Activated T-cell treated with anti-CD3 and anti-CD28 coated beads, Interleukin-2, amount 50 U/mL, for 24 hours (primary cell): ENCODE data around the gene IL21R.
"Not testable (repeated sequence)": the region's sequence is repeated elsewhere in the genome, so short reads cannot be mapped to it uniquely, and the experiment has no call there.

Experiments used
- DNase-seq: peaks from one replicate; pipeline ENCODE4 v3.0.0-alpha.2; 2020
- H3K27ac Mint-ChIP-seq: 2 replicates; pipeline ENCODE4 v1.8.0; 2020; ENCODE audit warnings: mild to moderate bottlenecking, mixed read lengths
- H3K27me3 Mint-ChIP-seq: 2 replicates; pipeline ENCODE4 v1.8.0; 2020; ENCODE audit warnings: mixed read lengths
- H3K36me3 Mint-ChIP-seq: 2 replicates; pipeline ENCODE4 v1.8.0; 2020; ENCODE audit warnings: low read depth, mixed read lengths
- H3K4me1 Mint-ChIP-seq: 2 replicates; pipeline ENCODE4 v1.8.0; 2020; ENCODE audit warnings: low read depth, mixed read lengths
- H3K4me3 Mint-ChIP-seq: 2 replicates; pipeline ENCODE4 v1.8.0; 2020; ENCODE audit warnings: mild to moderate bottlenecking, moderate library complexity, mixed read lengths
- H3K9me3 Mint-ChIP-seq: 2 replicates; pipeline ENCODE4 v1.8.0; 2020; ENCODE audit warnings: mixed read lengths

Gene IL21R

DNA sequence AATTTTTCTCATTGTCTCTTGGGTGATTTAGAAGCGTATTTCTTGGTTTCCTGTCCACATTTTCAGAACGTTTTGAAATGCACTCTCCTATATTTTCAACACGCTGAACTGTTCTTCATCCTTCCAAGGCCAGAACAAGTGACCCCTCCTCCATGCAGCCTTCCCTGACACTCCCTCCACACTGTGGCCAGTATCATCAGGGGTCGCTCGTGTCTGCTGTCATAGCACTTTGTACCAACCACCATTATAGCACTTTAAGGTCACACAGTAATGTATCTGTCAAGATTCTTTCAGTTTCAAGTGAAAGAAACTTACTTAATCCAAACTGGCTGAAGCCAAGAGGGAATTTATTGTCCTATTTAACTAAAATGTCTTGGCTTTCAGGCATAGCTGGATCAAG lies 17.5 kb upstream of the IL21R start:
- Mint-ChIP-seq H3K4me1 (peaks cover 34% of the 10 kb centered on the region), H3K36me3 (no peaks in the 10 kb centered on the region), H3K27me3 (no peaks in the 10 kb centered on the region), H3K4me3 (no peak overlapping the region), H3K27ac (peak overlapping the region; percentile 15), H3K9me3 (peaks cover 9% of the 10 kb centered on the region)
- DNase-seq = no peak

DNA sequence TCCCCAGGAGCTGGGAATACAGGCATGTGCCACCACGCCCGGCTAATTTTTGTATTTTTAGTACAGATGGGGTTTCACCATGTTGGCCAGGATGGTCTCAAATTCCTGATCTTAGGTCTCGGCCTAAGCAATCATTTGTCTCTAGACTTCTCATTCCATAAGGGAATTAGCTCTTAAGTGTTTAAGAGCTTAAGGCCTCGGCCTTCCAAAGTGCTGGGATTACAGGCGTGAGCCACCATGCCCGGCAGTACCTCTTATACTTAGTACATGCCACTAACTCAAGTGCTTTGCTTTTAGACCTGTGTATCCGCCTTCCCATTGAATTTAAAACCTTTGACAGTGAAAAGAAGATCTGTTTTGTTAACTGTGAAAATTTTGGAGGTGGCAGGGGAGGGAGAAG lies 16.6 kb upstream of the IL21R start:
- DNase-seq = no peak
- Mint-ChIP-seq H3K27me3 (no peaks in the 10 kb centered on the region), H3K27ac (no peak overlapping the region), H3K4me3 (no peak overlapping the region), H3K9me3 (peaks cover 11% of the 10 kb centered on the region), H3K4me1 (peaks cover 30% of the 10 kb centered on the region), H3K36me3 (no peaks in the 10 kb centered on the region)

DNA sequence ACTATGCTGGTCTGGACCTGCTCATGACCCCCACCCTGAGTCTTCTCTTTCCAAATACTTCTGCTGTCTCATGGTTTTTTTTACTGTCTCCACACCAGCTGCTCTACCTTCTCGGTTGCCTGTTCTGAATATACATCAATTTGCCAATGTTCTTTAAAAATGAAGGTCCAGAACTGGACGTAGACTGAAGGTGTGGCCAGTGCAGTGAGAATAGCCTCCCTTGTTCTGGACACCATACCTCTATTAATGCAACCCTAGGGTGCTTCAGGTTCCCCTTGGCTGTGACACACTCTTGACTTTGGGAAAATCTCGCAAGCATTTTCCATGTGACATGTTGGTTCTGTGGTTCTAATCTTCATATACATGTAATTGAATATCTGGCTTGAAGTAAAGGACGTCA lies 15.3 kb upstream of the IL21R start:
- H3K27ac Mint-ChIP-seq = no peak overlapping the region
- H3K36me3 Mint-ChIP-seq = no peaks in the 10 kb centered on the region
- peaks cover 11% of the 10 kb centered on the region for H3K9me3 Mint-ChIP-seq
- DNase-seq = no peak
- H3K4me3 Mint-ChIP-seq = no peak overlapping the region
- H3K27me3 Mint-ChIP-seq = no peaks in the 10 kb centered on the region
- peaks cover 26% of the 10 kb centered on the region for H3K4me1 Mint-ChIP-seq

DNA sequence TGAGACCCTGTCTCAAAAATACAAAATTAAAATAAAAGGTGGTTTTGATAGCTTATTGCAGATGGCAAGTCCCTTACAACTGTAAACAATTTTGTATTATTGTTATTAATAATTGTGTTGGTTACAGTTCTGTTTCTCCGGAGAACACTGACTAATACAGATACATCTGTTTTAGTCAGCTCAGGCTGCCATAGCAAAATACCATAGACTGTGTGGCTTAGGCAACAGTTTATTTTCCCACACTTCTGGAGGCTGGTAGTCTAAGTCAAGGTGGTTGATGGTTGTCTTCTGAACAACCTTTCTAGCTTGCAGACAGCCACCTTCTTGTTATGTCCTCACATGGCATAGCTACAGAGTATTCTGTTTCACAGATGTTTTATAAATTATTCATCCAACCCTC lies 14.2 kb upstream of the IL21R start:
- no peaks in the 10 kb centered on the region for H3K27me3 Mint-ChIP-seq
- H3K27ac Mint-ChIP-seq = peak overlapping the region; percentile 51
- peaks cover 21% of the 10 kb centered on the region for H3K4me1 Mint-ChIP-seq
- H3K4me3 Mint-ChIP-seq = no peak overlapping the region
- DNase-seq = no peak
- peaks cover 15% of the 10 kb centered on the region for H3K9me3 Mint-ChIP-seq
- H3K36me3 Mint-ChIP-seq = peaks cover 3% of the 10 kb centered on the region

DNA sequence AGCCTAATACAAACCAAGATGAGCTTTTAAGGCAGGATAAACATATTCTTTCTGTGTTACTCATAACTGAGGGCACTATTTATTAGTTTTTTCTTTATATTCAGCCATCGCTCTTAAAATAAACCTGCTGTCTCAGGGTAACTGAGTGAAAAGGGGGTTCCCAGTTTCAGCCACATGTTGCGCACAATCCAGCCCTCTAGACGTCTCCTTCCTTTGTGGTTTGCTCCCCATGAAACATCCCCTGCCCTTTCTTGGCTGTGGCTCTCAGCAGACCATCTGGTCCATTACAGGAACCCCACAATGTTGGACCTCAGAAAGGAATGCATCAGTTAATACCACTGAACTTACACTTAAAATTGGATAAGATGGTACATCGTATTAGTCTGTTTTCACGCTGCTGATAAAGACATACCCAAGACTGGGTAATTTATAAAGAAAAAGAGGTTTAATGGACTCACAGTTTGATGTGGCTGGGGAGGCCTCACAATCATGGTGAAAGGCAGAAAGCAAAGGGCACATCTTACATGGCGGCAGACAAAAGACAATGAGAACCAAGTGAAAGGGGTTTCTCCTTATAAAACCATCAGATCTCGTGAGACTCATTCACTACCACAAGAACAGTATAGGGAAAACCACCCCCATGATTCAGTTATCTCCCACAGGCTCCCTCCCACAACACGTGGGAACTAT lies 12.6 kb upstream of the IL21R start:
- no peaks in the 10 kb centered on the region for H3K27me3 Mint-ChIP-seq
- peaks cover 26% of the 10 kb centered on the region for H3K4me1 Mint-ChIP-seq
- peaks cover 3% of the 10 kb centered on the region for H3K36me3 Mint-ChIP-seq
- no peak for DNase-seq
- peaks cover 17% of the 10 kb centered on the region for H3K9me3 Mint-ChIP-seq
- H3K27ac Mint-ChIP-seq = no peak overlapping the region
- no peak overlapping the region for H3K4me3 Mint-ChIP-seq

DNA sequence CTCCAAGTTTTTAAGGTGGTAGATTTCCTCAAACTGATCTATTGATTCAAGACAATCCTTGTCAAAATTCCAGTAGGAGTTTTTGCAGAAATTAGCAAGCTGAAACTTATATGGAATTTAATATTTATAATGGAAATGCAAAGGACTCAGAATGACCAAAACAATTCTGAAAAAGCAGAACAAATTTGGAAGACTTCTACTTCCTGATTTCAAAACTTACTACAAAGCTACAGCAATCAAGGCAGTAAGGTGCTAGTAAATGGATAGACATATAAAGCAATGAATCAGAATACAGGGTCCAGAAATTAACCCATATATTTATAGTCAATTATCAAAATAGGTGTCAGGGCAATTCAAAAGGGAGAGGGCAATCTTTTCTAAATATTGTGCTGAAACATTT lies 11.8 kb upstream of the IL21R start:
- H3K27me3 Mint-ChIP-seq = no peaks in the 10 kb centered on the region
- no peak overlapping the region for H3K4me3 Mint-ChIP-seq
- no peak for DNase-seq
- peaks cover 22% of the 10 kb centered on the region for H3K9me3 Mint-ChIP-seq
- H3K27ac Mint-ChIP-seq = no peak overlapping the region
- H3K36me3 Mint-ChIP-seq = peaks cover 3% of the 10 kb centered on the region
- peaks cover 26% of the 10 kb centered on the region for H3K4me1 Mint-ChIP-seq

DNA sequence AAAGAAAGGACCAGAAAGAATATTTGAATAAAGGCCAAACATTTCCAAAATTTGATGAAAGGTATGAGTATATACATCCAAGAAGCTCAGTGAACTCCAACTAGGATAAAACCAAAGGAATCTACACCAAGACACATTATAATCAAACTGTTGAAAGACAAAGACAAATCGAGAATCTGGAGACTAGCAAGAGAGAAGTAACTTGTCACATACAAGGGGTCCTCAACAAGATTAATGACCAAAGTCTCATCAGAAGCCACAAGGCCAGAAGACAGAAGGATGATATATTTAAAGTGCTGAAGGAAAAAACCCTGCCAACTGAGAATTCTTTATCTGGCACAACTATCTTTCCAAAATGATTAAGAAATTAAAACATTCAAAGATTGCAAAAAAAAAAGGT lies 9.3 kb upstream of the IL21R start:
- H3K9me3 Mint-ChIP-seq = peaks cover 29% of the 10 kb centered on the region
- H3K4me1 Mint-ChIP-seq = peaks cover 23% of the 10 kb centered on the region
- no peak overlapping the region for H3K4me3 Mint-ChIP-seq
- DNase-seq = no peak
- no peak overlapping the region for H3K27ac Mint-ChIP-seq
- H3K36me3 Mint-ChIP-seq = peaks cover 3% of the 10 kb centered on the region
- H3K27me3 Mint-ChIP-seq = no peaks in the 10 kb centered on the region

DNA sequence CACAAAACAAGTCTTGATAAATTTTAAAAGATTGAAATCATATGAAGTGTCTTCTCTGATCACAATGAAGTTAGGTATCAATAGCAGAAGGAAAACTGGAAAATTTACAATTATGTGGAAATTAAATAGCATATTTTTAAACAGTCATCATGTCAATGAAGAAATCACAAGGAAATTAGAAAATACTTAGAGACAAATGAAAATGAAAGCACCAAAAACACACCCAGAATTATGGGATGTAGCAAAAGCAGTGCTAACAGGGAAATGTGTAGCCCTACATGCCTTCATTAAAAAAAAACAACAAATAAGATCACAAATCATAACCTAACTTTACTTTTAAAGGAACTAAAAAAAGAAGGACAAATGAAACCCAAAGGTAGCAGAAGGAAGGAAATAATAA lies 7.5 kb upstream of the IL21R start:
- H3K9me3 Mint-ChIP-seq = peaks cover 25% of the 10 kb centered on the region
- no peak for DNase-seq
- H3K27ac Mint-ChIP-seq = no peak overlapping the region
- H3K36me3 Mint-ChIP-seq = peaks cover 3% of the 10 kb centered on the region
- H3K27me3 Mint-ChIP-seq = no peaks in the 10 kb centered on the region
- no peak overlapping the region for H3K4me3 Mint-ChIP-seq
- H3K4me1 Mint-ChIP-seq = peaks cover 17% of the 10 kb centered on the region

DNA sequence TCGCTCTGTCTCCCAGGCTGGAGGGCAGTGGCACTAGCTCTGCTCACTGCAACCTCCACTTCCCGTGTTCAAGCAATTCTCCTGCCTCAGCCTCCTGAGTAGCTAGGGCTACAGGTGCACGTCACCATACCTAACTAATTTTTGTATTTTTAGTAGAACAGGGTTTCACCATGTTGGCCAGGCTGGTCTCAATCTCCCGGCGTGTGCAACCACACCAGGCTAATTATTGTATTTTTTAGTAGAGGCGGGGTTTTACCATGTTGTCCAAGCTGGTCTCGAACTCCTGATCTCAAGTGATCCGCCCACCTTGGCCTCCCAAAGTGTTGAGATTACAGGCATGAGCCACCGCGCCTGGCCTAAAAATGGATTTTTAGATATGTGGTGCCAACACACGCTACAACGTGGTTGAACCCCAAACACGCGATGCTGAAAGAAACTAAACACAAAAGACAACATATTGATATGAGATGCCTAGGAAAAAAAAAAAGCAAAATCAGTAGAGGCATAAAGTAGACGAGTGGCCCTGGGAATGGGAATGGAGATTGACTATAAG lies 3.6 kb upstream of the IL21R start:
- not testable (repeated sequence) for H3K27ac Mint-ChIP-seq, H3K27me3 Mint-ChIP-seq, DNase-seq, H3K4me3 Mint-ChIP-seq
- Mint-ChIP-seq H3K36me3 (peaks cover 14% of the 10 kb centered on the region), H3K4me1 (peaks cover 37% of the 10 kb centered on the region), H3K9me3 (peaks cover 17% of the 10 kb centered on the region)

DNA sequence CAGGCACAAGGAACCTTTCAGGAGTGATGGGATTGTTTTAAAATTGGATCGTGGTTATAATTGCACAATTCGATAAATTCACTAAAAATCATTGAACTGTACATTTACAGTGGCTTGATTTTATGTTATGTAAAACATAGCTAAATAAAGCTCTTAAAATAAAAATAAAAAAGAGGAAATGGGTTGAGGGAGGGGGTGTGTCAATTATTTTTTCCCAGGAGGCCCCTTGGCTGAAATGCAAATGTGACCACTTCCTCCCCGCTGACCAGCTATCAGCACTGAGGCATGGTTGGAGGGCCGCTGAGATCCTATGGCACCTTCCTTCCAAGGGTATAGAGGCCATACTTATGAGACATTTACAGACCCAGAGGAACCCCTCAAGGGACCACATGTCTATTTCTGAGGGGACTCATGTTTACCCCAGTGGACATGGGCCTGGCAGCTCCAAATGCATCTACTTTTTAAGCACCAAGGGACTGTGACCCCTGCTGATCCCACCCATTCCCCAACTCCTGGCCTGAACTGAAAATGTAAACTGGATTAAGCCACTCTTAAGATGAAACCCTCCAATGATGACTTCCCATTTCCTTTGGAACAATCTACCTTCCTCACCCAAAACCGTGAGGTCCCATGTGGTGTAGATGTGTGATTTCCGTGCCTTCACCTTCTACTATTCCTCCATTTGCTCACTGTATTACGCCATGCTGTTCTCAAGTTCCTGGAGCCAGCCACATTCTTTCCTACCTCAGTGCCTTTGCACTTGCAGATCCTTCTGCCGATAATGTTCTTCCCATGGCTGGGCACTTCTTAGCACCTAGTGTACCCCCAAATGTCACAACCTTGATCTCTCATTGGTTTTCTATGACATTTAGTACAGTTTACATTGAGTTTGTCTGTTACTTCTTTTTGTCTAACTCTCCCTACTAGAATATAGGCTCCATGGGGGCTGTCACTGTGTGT lies 2.8 kb upstream of the IL21R start:
- Mint-ChIP-seq H3K4me3 (no peak overlapping the region), H3K9me3 (peaks cover 16% of the 10 kb centered on the region), H3K27me3 (no peaks in the 10 kb centered on the region), H3K27ac (no peak overlapping the region), H3K36me3 (peaks cover 22% of the 10 kb centered on the region), H3K4me1 (peaks cover 32% of the 10 kb centered on the region)
- no peak for DNase-seq

DNA sequence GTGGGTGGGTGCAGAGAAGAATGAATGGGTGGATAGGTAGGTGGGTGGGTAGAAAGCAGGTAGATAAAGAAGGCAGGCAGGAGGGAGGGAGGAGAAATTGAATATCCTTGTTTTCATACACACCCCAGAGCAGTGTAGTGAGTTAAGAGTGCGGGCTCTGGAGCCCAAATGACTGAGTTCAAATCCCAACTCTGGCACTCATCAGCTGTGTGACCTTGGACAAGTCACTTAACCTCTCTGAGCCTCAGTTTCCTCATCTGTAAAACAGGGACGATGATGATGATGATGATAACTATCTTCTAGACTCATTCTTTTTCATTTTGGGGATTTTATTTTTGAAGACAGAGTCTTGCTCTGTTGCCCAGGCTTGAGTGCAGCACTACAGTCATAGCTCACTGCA lies 2.0 kb upstream of the IL21R start:
- no peak for DNase-seq
- Mint-ChIP-seq H3K4me3 (no peak overlapping the region), H3K4me1 (peaks cover 31% of the 10 kb centered on the region), H3K9me3 (peaks cover 8% of the 10 kb centered on the region), H3K27ac (no peak overlapping the region), H3K36me3 (peaks cover 30% of the 10 kb centered on the region), H3K27me3 (no peaks in the 10 kb centered on the region)

DNA sequence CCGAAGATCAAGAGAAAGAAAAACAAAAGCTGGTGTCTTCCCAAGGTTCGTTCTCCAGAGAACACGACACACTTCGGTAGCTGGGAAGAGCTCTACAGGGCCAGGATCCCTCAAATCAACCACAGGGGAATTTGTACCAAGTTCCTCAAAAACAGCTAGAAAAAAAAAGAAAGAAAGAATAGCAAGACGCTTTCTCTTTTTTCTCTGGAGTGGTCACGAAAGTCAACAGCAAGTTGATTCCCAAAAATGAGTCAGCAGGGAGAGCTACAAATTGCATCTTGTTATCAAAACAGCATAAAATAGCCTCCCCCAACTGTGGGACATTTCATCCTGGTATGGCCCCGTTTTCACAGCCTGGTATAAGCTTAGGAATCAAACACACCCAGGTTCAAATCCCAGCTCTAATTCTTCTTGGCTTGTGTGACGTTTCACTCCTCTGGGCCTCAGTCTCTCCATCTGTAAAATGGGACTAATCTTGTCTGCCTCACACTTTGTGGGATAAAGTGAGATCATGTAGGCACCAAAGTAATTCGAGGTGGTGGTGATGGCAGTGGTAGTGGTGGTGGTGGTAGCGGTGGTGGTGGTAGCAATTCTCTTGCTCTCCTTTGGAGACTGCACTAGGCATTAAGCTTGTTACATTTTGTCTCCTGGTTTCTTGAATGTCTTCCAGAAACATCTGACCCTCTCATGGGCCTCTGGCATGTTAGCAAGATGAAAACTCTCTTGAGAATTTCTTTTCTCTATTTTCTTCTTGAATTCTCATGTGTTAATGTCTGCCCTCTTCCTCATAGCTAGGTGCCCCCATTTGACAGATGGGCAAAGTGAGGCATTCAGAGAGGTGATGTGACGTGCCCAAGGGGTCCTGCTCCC lies 988 bp upstream of the IL21R start:
- Mint-ChIP-seq H3K36me3 (peaks cover 39% of the 10 kb centered on the region), H3K27me3 (no peaks in the 10 kb centered on the region), H3K4me3 (peak overlapping the region; percentile 99), H3K4me1 (peaks cover 36% of the 10 kb centered on the region), H3K9me3 (peaks cover under 1% of the 10 kb centered on the region), H3K27ac (peak overlapping the region; percentile 99)
- DNase-seq = no peak

DNA sequence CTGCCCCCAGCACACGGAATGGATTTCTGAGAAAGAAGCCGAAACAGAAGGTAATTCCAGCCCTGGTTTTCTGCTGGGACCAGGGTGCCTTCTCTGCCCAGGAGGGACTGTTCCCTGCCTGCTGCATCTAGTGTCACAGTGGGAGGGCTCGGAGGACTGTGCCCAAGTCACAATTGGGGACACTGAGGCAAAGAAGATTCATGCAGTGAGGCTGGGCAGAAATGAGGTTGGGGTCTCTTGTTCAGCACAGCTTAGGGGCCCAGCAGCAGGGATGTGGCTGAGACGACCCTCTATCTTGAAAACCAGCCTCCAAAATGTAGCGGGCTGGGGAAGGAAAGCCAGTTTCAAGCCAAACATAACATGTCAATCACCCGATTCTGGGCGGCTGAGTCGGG lies 592 bp downstream of the IL21R start:
- Mint-ChIP-seq H3K36me3 (peaks cover 53% of the 10 kb centered on the region), H3K4me3 (peak overlapping the region; percentile 99), H3K4me1 (peaks cover 51% of the 10 kb centered on the region), H3K27me3 (no peaks in the 10 kb centered on the region), H3K9me3 (no peaks in the 10 kb centered on the region), H3K27ac (peak overlapping the region; percentile 99)
- DNase-seq = no peak

DNA sequence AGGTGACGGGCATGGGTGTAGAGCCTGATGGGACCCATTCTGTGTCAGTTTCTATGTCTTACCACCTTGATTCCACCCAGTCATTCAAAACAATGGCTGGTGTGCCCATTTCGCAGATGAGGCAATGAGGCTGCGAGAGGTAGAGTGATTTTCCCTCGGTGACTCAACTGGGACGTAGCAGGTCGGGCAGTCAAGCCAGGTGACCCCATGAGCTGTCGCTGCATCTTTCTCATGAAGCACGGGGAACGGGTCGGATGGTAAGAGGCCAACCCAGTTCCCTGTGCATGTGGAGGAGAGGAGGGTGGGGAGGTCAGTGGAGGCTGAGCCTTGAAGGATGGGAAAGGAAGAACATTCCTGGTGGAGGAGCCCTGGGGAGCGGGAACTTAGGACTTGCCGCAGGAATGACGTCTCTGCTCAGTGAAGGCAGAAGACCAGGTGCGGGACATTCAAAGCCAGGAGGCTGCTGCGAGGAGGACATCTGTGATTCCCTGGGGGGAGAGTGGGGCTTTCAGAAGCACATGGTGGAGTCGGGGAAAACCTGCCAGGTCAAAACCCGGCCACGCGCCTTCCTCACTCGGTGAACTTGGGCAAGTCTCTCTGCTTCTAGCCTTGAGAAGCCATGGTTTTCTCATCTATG lies 1.1 kb downstream of the IL21R start:
- Mint-ChIP-seq H3K36me3 (peaks cover 58% of the 10 kb centered on the region), H3K9me3 (no peaks in the 10 kb centered on the region), H3K27me3 (no peaks in the 10 kb centered on the region), H3K4me1 (peaks cover 57% of the 10 kb centered on the region), H3K4me3 (peak overlapping the region; percentile 99), H3K27ac (peak overlapping the region; percentile 99)
- DNase-seq = peak; percentile 70
